ENCODE measurements around the gene CHRND. TPM values are rescaled to one million over a fixed set of nuclear protein-coding genes. Genes with fewer than 3 reads are reported as not detected.

The CHRND gene
- total RNA-seq, 1 experiment from 2014 or later, result not detected

DNA sequence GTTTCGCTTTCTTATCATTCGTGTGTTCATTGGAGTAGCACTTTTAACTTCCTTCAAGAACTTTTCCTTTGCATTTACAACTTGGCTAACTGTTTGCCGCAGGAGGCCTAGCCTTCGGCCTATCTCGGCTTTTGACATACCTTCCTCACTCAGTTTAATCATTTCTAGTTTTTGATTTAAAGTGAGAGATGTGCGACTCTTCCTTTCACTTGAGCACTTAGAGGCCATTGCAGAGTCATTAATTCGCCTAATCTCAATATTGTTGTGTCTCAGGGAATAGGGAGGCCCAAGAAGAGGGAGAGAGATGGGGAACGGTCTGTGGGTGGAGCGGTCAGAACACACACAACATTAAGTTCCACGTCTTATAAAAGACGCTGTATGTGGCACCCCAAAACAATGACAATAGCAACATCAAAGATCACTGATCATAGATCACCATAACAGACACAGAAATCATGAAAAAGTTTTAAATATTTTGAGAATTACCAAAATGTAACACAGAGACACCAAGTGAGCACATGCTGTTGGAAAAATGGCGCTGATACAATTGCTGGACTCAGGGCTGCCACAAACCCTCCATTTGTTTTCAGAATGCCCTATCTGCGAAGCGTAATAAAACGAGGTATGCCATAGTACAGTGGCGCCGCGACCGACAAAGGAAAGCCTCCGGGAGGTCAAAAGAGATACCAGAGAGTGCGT lies 23.8 kb downstream of the CHRND start:
- peaks cover 13% of the 10 kb centered on the region for H3K4me1 ChIP-seq (replicated peaks; ENCODE audit: insufficient read depth)
- no peaks in the 10 kb centered on the region for H3K27me3 ChIP-seq (ENCODE audit: insufficient read depth, low read depth)
- intact Hi-C loops (cut with micrococcal nuclease; ENCODE audit: unreplicated experiment), result loop anchor here (2.0 to 5.0 kb wide), 2 partner anchors 43 to 702 kb away; partner anchors contain the start of gene ATG16L1
- peak overlapping the region; percentile 97 for H2AFZ ChIP-seq
- H3F3A ChIP-seq (ENCODE audit: insufficient read depth, low read depth), result no peaks in the 10 kb centered on the region; the same call in 1 of the 2 replicates
- peaks cover 79% of the 10 kb centered on the region for H3K79me2 ChIP-seq (ENCODE audit: low read depth)
- no peak for TF ChIP-seq EZH2 (IDR thresholded peaks at IDR 0.05; ENCODE audit: low read depth)
- TF ChIP-seq, protein P1, sequence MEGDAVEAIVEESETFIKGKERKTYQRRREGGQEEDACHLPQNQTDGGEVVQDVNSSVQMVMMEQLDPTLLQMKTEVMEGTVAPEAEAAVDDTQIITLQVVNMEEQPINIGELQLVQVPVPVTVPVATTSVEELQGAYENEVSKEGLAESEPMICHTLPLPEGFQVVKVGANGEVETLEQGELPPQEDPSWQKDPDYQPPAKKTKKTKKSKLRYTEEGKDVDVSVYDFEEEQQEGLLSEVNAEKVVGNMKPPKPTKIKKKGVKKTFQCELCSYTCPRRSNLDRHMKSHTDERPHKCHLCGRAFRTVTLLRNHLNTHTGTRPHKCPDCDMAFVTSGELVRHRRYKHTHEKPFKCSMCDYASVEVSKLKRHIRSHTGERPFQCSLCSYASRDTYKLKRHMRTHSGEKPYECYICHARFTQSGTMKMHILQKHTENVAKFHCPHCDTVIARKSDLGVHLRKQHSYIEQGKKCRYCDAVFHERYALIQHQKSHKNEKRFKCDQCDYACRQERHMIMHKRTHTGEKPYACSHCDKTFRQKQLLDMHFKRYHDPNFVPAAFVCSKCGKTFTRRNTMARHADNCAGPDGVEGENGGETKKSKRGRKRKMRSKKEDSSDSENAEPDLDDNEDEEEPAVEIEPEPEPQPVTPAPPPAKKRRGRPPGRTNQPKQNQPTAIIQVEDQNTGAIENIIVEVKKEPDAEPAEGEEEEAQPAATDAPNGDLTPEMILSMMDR (conservative IDR thresholded peaks at IDR 0.05), result no peak
- ChIA-PET CTCF (no interaction called here), POLR2A (ENCODE audit: unreplicated experiment) (interaction anchor here (0.6 to 0.7 kb wide), 2 partner anchors 16 to 49 kb away, joined by 3 to 4 read pairs; no protein-coding TSS in a partner anchor)
- H4K20me1 ChIP-seq (ENCODE audit: insufficient read depth), result peaks cover 19% of the 10 kb centered on the region; the same call in 1 of the 2 replicates
- peak overlapping the region; percentile 92 for H3K4me2 ChIP-seq
- H3K9me2 ChIP-seq (ENCODE audit: insufficient read depth), result no peaks in the 10 kb centered on the region
- DNase-seq, result no peak
- no peaks in the 10 kb centered on the region for H3K9me3 ChIP-seq (ENCODE audit: insufficient read depth, low read depth)
- H3K36me3 ChIP-seq (ENCODE audit: low read depth), result peaks cover 3% of the 10 kb centered on the region; the same call in 1 of the 2 replicates
- H3K4me3 ChIP-seq, result peak overlapping the region; percentile 87
- TSS peak; percentile 51 for BruUV-seq (replicated peaks)
- H3K27ac ChIP-seq, result peak overlapping the region; percentile 89

DNA sequence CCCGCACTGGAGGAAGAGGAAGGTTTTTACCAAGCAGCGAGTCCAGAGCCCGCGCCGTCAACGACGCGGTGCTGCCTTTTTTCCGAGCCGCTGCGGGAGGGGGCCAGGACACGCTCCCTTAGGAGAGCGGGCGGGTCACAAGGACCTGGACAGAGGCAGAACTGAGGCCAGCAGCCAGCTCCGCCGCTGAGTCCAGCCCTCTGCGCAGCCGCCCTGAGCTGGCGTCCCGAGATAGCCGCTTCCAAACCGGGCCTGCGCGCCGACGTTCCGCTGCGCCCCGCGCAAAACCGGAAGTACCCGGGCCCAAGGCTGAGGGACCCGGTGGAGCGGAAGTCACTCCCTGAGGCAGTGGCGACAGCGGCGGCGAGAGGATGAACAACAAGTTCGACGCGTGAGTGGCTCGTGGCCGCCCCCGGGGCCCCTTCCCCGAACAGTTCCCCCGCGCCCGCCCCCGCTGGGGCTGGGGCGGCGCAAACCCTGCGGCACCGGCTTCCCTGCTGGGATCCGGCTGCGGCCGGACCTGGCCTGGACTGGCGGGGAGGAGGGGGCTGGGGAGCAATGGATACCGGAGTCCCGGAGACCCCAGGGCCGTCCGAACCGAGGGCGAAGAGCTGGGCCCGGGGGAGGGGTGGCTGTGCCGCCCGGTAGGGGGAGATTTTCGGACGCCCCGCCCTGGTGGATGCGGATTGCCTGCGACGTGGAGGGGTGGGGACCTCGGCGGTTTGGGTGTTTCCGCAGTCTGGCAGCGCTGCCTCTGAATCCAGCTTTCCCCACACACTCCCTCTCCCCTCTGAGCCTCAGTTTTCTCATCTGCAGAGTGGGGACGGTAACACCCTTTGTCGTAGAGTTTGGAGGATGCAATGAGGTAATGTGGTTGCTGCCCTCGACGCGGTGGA lies 24.6 kb downstream of the CHRND start, which contains the start of the genes EIF4E2 and TIGD1:
TSS of gene EIF4E2 (plus strand) at position 336 of the 896 bp plus-strand sequence. CDS start at position 372, 36 bp downstream.
TSS of gene TIGD1 (minus strand) at position 204 of the 896 bp plus-strand sequence. CDS start 675 bp downstream, outside the sequence.
- intact Hi-C loops (cut with micrococcal nuclease; ENCODE audit: unreplicated experiment), result loop anchor here (2.0 to 5.0 kb wide), 2 partner anchors 42 to 702 kb away; partner anchors contain the start of gene ATG16L1
- Histone ChIP-seq H3K27me3 (ENCODE audit: insufficient read depth, low read depth) (no peaks in the 10 kb centered on the region), H3K27ac (peak within 1 kb of the TSS; percentile 89), H3K4me2 (peak within 1 kb of the TSS; percentile 92), H4K20me1 (ENCODE audit: insufficient read depth) (peaks cover 27% of the 10 kb centered on the region; the same call in 1 of the 2 replicates), H3K36me3 (ENCODE audit: low read depth) (peaks cover 3% of the 10 kb centered on the region; the same call in 1 of the 2 replicates), H3K4me1 (replicated peaks; ENCODE audit: insufficient read depth) (peaks cover 13% of the 10 kb centered on the region), H3K4me3 (peak within 1 kb of the TSS; percentile 87), H2AFZ (peak within 1 kb of the TSS; percentile 97), H3K9me2 (ENCODE audit: insufficient read depth) (no peaks in the 10 kb centered on the region), H3K9me3 (ENCODE audit: insufficient read depth, low read depth) (no peaks in the 10 kb centered on the region), H3K79me2 (ENCODE audit: low read depth) (peaks cover 87% of the 10 kb centered on the region), H3F3A (ENCODE audit: insufficient read depth, low read depth) (no peaks in the 10 kb centered on the region; the same call in 1 of the 2 replicates)
- CTCF ChIA-PET, result no interaction called here
- POLR2A ChIA-PET (ENCODE audit: unreplicated experiment), result interaction anchor here (0.6 to 1.0 kb wide), 5 partner anchors 17 to 1439 kb away, joined by 3 to 9 read pairs (median 5); no protein-coding TSS in a partner anchor
- TF ChIP-seq EZH2 (IDR thresholded peaks at IDR 0.05; ENCODE audit: low read depth), result no peak
- TF ChIP-seq, protein P1 (conservative IDR thresholded peaks at IDR 0.05), result no peak; the same call in 1 of the 2 replicates
- no TSS peak for BruUV-seq (replicated peaks)
- DNase-seq, result peak; percentile 81 to 95

All from PC-9 (cell line).